ENCODE data around the gene ZBTB7C. TPM values are rescaled to one million over a fixed set of nuclear protein-coding genes. Genes with fewer than 3 reads are reported as not detected.

ZBTB7C gene
- total RNA-seq, 2 experiments from 2014 or later: not detected

DNA sequence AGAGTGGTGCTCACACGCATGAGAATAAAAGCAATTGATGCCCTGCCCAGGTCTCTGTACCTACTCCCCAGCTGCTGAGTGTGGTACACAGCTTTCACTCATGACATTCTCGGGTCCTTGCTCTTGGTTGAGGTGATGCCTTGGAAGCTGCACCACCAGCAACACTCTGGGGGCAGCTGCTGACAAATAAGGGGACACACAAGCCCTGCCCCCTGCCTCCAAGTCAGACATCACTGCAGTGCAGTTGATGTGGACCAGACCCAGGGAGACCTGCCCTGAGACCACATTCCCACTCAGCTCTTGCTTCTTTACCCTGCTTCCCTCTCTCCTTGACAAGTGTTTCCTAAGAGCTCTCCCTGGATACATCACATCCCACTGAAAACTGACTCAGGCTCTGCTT, 225.6 kb downstream of the ZBTB7C start:
- no peak for ATAC-seq
- peaks cover 5% of the 10 kb centered on the region for H3K27me3 Mint-ChIP-seq
- H3K9me3 Mint-ChIP-seq: no peaks in the 10 kb centered on the region
- ChIA-PET POLR2A (no interaction called here), CTCF (no interaction called here)
- intact Hi-C loops (cut with micrococcal nuclease): no loop called here
- H3K4me3 Mint-ChIP-seq: no peak overlapping the region
- no peaks in the 10 kb centered on the region for H3K4me1 Mint-ChIP-seq (ENCODE audit: low read depth)
- no peaks in the 10 kb centered on the region for H3K36me3 Mint-ChIP-seq (ENCODE audit: low read depth)
- DNase-seq: no peak
- TF ChIP-seq, protein P1, sequence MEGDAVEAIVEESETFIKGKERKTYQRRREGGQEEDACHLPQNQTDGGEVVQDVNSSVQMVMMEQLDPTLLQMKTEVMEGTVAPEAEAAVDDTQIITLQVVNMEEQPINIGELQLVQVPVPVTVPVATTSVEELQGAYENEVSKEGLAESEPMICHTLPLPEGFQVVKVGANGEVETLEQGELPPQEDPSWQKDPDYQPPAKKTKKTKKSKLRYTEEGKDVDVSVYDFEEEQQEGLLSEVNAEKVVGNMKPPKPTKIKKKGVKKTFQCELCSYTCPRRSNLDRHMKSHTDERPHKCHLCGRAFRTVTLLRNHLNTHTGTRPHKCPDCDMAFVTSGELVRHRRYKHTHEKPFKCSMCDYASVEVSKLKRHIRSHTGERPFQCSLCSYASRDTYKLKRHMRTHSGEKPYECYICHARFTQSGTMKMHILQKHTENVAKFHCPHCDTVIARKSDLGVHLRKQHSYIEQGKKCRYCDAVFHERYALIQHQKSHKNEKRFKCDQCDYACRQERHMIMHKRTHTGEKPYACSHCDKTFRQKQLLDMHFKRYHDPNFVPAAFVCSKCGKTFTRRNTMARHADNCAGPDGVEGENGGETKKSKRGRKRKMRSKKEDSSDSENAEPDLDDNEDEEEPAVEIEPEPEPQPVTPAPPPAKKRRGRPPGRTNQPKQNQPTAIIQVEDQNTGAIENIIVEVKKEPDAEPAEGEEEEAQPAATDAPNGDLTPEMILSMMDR (IDR thresholded peaks at IDR 0.05): no peak
- H3K27ac Mint-ChIP-seq: no peak overlapping the region

DNA sequence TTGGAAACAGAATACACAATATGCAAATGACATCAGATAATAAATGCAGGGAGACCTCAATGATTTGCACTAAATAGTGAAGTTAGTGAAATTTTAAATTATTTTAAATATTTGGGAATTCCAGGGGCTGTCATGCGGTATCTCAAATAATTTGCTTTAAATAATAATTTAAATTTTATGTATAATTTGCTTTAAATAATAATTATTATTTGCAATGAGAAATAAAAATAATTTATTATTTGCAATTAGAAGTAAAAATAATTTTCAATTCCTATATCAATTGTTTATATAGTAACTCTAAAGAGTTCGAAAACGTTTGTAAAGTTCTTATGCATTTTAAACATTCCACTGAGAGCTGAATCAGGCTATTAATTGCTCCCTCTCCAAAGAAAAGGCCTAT, 226.4 kb downstream of the ZBTB7C start:
- TF ChIP-seq, protein P1 (IDR thresholded peaks at IDR 0.05): no peak
- CTCF ChIA-PET: no interaction called here
- intact Hi-C loops (cut with micrococcal nuclease): no loop called here
- DNase-seq (no peak), ATAC-seq (no peak)
- POLR2A ChIA-PET: no interaction called here
- Mint-ChIP-seq H3K9me3 (no peaks in the 10 kb centered on the region), H3K27ac (no peak overlapping the region), H3K27me3 (peaks cover 5% of the 10 kb centered on the region), H3K4me1 (ENCODE audit: low read depth) (no peaks in the 10 kb centered on the region), H3K36me3 (ENCODE audit: low read depth) (no peaks in the 10 kb centered on the region), H3K4me3 (no peak overlapping the region)

DNA sequence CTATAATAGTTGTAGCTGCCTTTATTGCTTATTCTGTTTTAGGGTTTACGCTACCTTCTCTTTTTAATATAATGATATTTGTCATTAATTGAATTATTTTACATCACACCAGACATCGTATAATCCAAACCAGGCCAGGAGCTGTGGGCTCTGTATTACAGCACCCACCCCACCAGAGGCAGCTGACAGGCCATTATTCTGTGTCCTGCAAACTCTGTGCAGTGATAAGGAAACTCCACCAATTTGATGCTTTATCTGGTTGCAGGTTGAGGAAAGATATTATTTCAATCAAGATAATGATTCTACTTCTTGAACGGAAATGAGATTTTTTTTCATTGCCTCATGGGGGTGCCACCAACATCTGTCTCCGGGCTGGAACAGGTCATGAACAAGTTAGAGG, 227.3 kb downstream of the ZBTB7C start:
- TF ChIP-seq, protein P1 (IDR thresholded peaks at IDR 0.05): no peak
- H3K27ac Mint-ChIP-seq: no peak overlapping the region
- intact Hi-C loops (cut with micrococcal nuclease): no loop called here
- peaks cover 4% of the 10 kb centered on the region for H3K27me3 Mint-ChIP-seq
- DNase-seq (no peak), ATAC-seq (no peak)
- no peak overlapping the region for H3K4me3 Mint-ChIP-seq
- POLR2A ChIA-PET: no interaction called here
- CTCF ChIA-PET: no interaction called here
- H3K9me3 Mint-ChIP-seq: no peaks in the 10 kb centered on the region
- no peaks in the 10 kb centered on the region for H3K36me3 Mint-ChIP-seq (ENCODE audit: low read depth)
- H3K4me1 Mint-ChIP-seq (ENCODE audit: low read depth): no peaks in the 10 kb centered on the region

DNA sequence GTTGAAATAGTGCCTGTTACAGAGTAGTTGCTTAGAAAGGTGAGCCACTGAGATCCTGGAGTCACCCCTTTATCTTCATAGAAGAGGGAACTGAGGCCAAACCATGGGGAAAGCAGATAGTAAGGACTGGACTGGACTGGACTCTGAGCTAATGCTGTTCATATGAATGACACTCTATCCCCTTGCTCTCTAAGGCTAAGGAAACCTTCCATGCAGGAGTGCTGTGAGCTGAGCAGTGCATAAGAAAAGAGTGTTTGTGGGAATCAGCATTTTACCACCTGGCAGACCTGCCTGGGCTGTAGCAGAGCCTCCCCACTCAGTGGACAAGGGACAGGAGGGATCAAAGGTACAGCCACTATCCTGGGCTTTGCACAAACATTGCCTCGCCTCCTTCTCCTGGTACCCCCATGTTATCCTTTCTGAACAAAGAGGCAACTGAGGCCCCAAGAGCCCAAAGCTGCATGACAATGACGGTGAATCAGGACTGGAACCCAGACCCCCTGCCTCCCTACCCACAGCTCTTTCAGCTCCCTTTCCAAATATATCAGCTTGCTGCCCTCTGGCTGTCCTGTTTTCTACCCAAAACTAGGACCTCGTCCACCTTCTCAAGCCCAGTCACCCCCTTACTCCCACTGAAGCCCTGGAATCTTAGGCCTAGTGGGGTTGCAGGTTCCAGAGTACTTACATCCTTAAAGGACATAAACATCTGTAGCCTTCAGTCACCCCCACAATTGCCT, 227.9 kb downstream of the ZBTB7C start:
- Mint-ChIP-seq H3K27me3 (peaks cover 4% of the 10 kb centered on the region), H3K27ac (no peak overlapping the region), H3K4me1 (ENCODE audit: low read depth) (no peaks in the 10 kb centered on the region), H3K4me3 (no peak overlapping the region), H3K9me3 (no peaks in the 10 kb centered on the region), H3K36me3 (ENCODE audit: low read depth) (no peaks in the 10 kb centered on the region)
- no peak for ATAC-seq
- ChIA-PET CTCF (no interaction called here), POLR2A (no interaction called here)
- intact Hi-C loops (cut with micrococcal nuclease): no loop called here
- no peak for DNase-seq
- TF ChIP-seq, protein P1 (IDR thresholded peaks at IDR 0.05): no peak

DNA sequence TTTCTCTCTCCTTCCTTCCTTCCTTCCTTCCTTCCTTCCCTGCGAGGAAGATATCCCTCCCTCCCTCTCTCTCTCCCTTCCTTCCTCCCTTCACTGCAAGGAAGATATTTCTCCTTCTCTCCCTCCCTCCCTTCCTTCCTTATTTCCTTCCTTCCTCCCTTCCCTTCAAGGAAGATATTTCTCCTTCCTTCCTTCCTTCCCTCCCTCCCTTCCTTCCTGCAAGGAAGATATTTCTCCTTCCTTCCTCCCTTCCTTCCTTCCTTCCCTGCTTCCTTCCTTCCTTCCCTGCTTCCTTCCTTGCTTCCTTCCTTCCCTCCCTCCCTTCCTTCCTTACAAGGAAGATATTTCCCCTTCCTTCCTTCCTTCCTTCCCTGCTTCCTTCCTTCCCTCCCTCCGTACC, 229.5 kb downstream of the ZBTB7C start:
- intact Hi-C loops (cut with micrococcal nuclease): no loop called here
- no peaks in the 10 kb centered on the region for H3K27me3 Mint-ChIP-seq
- H3K4me1 Mint-ChIP-seq (ENCODE audit: low read depth): no peaks in the 10 kb centered on the region
- no peak for DNase-seq
- ChIA-PET POLR2A (no interaction called here), CTCF (no interaction called here)
- H3K27ac Mint-ChIP-seq: no peak overlapping the region
- H3K36me3 Mint-ChIP-seq (ENCODE audit: low read depth): no peaks in the 10 kb centered on the region
- ATAC-seq: no peak
- TF ChIP-seq, protein P1 (IDR thresholded peaks at IDR 0.05): no peak
- no peak overlapping the region for H3K4me3 Mint-ChIP-seq
- H3K9me3 Mint-ChIP-seq: no peaks in the 10 kb centered on the region

Measured in activated CD8-positive, alpha-beta T cell treated with anti-CD3 and anti-CD28 coated beads for 36 hours (primary cell).